Vagina (tissue), 2 donors: Measurements from ENCODE around the gene AUP1. TPM values are rescaled to one million over a fixed set of nuclear protein-coding genes. Genes with fewer than 3 reads are reported as not detected.

ENCODE experiments used
- DNase-seq, 2 donors: peaks; one replicate each; pipeline ENCODE4 v3.0.0-alpha.2; 2017; ENCODE audit errors: extremely low spot score in 2 of 2
- H3K27ac ChIP-seq: fragments of 200-600 bp; sonication (generic); one replicate; pipeline ENCODE4 v1.5.1; 2019
- H3K27me3 ChIP-seq: fragments of 200-600 bp; sonication (generic); one replicate; pipeline ENCODE4 v1.5.1; 2019
- H3K36me3 ChIP-seq, 2 donors: fragments of 200-600 bp; sonication (generic); one replicate each; pipeline ENCODE4 v1.5.1; 2017 to 2019
- H3K4me1 ChIP-seq: fragments of 200-600 bp; sonication (generic); one replicate; pipeline ENCODE4 v1.5.1; 2019
- H3K4me3 ChIP-seq, 2 donors: fragments of 200-600 bp; sonication (generic); 1 replicate in 1 of 2; 2 replicates in 1 of 2; pipeline ENCODE4 v1.5.1; 2016 to 2019
- H3K9me3 ChIP-seq: fragments of 200-600 bp; sonication (generic); one replicate; pipeline ENCODE4 v1.5.1; 2019
- CTCF ChIP-seq, 3 experiments: fragments of 450-650 bp in 2 of 3; fragments of 200-600 bp in 1 of 3; sonication (generic) in 1 of 3; IDR thresholded peaks; one replicate each; pipeline ENCODE4 v1.5.1; 2017 to 2019; ENCODE audit warnings: antibody characterized with exemption in 3 of 3, mild to moderate bottlenecking in 2 of 3, moderate library complexity in 2 of 3
- POLR2A ChIP-seq, 2 donors: fragments of 450-650 bp; IDR thresholded peaks; one replicate each; pipeline ENCODE4 v1.6.1; 2017; ENCODE audit warnings: antibody characterized with exemption in 2 of 2, mild to moderate bottlenecking in 2 of 2, moderate library complexity in 2 of 2
- POLR2AphosphoS5 ChIP-seq, 2 donors: sonication (generic); formaldehyde crosslinking; IDR thresholded peaks; one replicate each; pipeline ENCODE4 v1.9.0; 2017; ENCODE audit warnings: antibody characterized with exemption in 2 of 2, mild to moderate bottlenecking in 2 of 2, low read depth in 1 of 2; ENCODE audit not compliant: insufficient read depth in 1 of 2
- intact Hi-C: fragments of 100-400 bp; cut with DNase I; formaldehyde crosslinking; loops from one replicate; pipeline ENCODE4 v1.15.1; 2023
- total RNA-seq: library from RNA; depleted of rRNA; stranded (reverse); fragments of >200 nt; gene quantifications from one replicate; pipeline ENCODE4 v1.2.3, GENCODE V29; 2016

Gene AUP1
- total RNA-seq, 1 donor from 2014 or later: 124 TPM

GRCh38 chr2:74558284-74559230, 29.1 kb upstream of the AUP1 start:
- H3K27me3 ChIP-seq: no peaks in the 10 kb centered on the region
- TF ChIP-seq POLR2A (IDR thresholded peaks at IDR 0.05) (no peak), POLR2AphosphoS5 (IDR thresholded peaks at IDR 0.05; ENCODE audit: insufficient read depth in 1 of 2, low read depth in 1 of 2) (no peak), CTCF (IDR thresholded peaks at IDR 0.05) (no peak)
- no peak overlapping the region for H3K4me3 ChIP-seq
- no peak for DNase-seq
- H3K4me1 ChIP-seq: peaks cover 13% of the 10 kb centered on the region
- no peaks in the 10 kb centered on the region for H3K36me3 ChIP-seq
- H3K27ac ChIP-seq: no peak overlapping the region
- intact Hi-C loops: no loop called here
- H3K9me3 ChIP-seq: no peaks in the 10 kb centered on the region

GRCh38 chr2:74556831-74557370, 27.4 kb upstream of the AUP1 start:
- TF ChIP-seq POLR2AphosphoS5 (IDR thresholded peaks at IDR 0.05; ENCODE audit: insufficient read depth in 1 of 2, low read depth in 1 of 2) (no peak), POLR2A (IDR thresholded peaks at IDR 0.05) (no peak), CTCF (IDR thresholded peaks at IDR 0.05) (no peak)
- Histone ChIP-seq H3K4me1 (peaks cover 29% of the 10 kb centered on the region), H3K4me3 (no peak overlapping the region), H3K9me3 (no peaks in the 10 kb centered on the region), H3K27me3 (no peaks in the 10 kb centered on the region), H3K27ac (no peak overlapping the region), H3K36me3 (no peaks in the 10 kb centered on the region)
- no peak for DNase-seq
- intact Hi-C loops: no loop called here

- H3K4me3 ChIP-seq: no peak overlapping the region
- no peaks in the 10 kb centered on the region for H3K27me3 ChIP-seq
- intact Hi-C loops: no loop called here
- H3K9me3 ChIP-seq: no peaks in the 10 kb centered on the region
- no peak overlapping the region for H3K27ac ChIP-seq
- DNase-seq: no peak
- TF ChIP-seq CTCF (IDR thresholded peaks at IDR 0.05) (no peak), POLR2AphosphoS5 (IDR thresholded peaks at IDR 0.05; ENCODE audit: insufficient read depth in 1 of 2, low read depth in 1 of 2) (no peak), POLR2A (IDR thresholded peaks at IDR 0.05) (no peak)
- peaks cover 29% of the 10 kb centered on the region for H3K4me1 ChIP-seq
- no peaks in the 10 kb centered on the region for H3K36me3 ChIP-seq
Measured at GRCh38 chr2:74556159-74556558, 26.7 kb upstream of the AUP1 start.

GRCh38 chr2:74555610-74556103, 26.2 kb upstream of the AUP1 start:
- no peaks in the 10 kb centered on the region for H3K36me3 ChIP-seq
- H3K4me1 ChIP-seq: peaks cover 29% of the 10 kb centered on the region
- H3K27ac ChIP-seq: no peak overlapping the region
- H3K27me3 ChIP-seq: no peaks in the 10 kb centered on the region
- intact Hi-C loops: no loop called here
- no peaks in the 10 kb centered on the region for H3K9me3 ChIP-seq
- peak in 1 of 2 donors; percentile 87 for DNase-seq
- TF ChIP-seq POLR2A (IDR thresholded peaks at IDR 0.05) (no peak), POLR2AphosphoS5 (IDR thresholded peaks at IDR 0.05; ENCODE audit: insufficient read depth in 1 of 2, low read depth in 1 of 2) (no peak), CTCF (IDR thresholded peaks at IDR 0.05) (no peak)
- peak overlapping the region; percentile 61 to 86 for H3K4me3 ChIP-seq
